SU-DHL-6 (cell line): ENCODE data around the gene TSHZ3.

Source experiments
- H2AFZ ChIP-seq: fragments of 200-600 bp; sonication (generic); 2 replicates; pipeline ENCODE4 v1.6.1; 2014; ENCODE audit warnings: low read depth, mild to moderate bottlenecking, moderate library complexity, mixed read lengths, antibody characterized with exemption, low read length; ENCODE audit not compliant: severe bottlenecking
- H3F3A ChIP-seq: fragments of 200-600 bp; shearing (Covaris generic); 2 replicates; pipeline ENCODE4 v1.6.0; 2016; ENCODE audit warnings: antibody characterized with exemption, mild to moderate bottlenecking; ENCODE audit not compliant: insufficient read depth
- H3K27ac ChIP-seq: fragments of 200-600 bp; sonication (generic); 2 replicates; pipeline ENCODE4 v1.5.1; 2016; ENCODE audit warnings: low read depth, mild to moderate bottlenecking, low read length, moderate library complexity, mixed read lengths
- H3K27me3 ChIP-seq: fragments of 200-600 bp; sonication (generic), shearing (Covaris generic); 2 replicates; pipeline ENCODE4 v1.6.0; 2014; ENCODE audit warnings: mild to moderate bottlenecking, low read length
- H3K36me3 ChIP-seq: fragments of 200-600 bp; sonication (generic); 2 replicates; pipeline ENCODE4 v1.6.1; 2014; ENCODE audit warnings: mild to moderate bottlenecking, low read length, mixed read lengths
- H3K4me2 ChIP-seq: fragments of 300-600, 200-600 bp; shearing (Covaris generic), sonication (generic); 2 replicates; pipeline ENCODE4 v1.6.0; 2014; ENCODE audit warnings: low read length, low read depth, mild to moderate bottlenecking; ENCODE audit not compliant: poor library complexity, severe bottlenecking
- H3K4me3 ChIP-seq: fragments of 200-600 bp; sonication (generic); 2 replicates; pipeline ENCODE4 v1.5.1; 2014; ENCODE audit warnings: antibody characterized with exemption, low read length, mild to moderate bottlenecking, mixed read lengths; ENCODE audit not compliant: insufficient read depth, poor library complexity, severe bottlenecking
- H3K79me2 ChIP-seq: fragments of 200-600 bp; sonication (generic); 2 replicates; pipeline ENCODE4 v1.6.1; 2014; ENCODE audit warnings: mild to moderate bottlenecking, low read length, moderate library complexity; ENCODE audit not compliant: insufficient read depth
- H3K9ac ChIP-seq: fragments of 200-600 bp; sonication (generic); 2 replicates; pipeline ENCODE4 v1.7.0; 2014; ENCODE audit warnings: mild to moderate bottlenecking, low read length
- H3K9me2 ChIP-seq: fragments of 200-600 bp; sonication (generic); replicated peaks from 2 replicates; pipeline ENCODE4 v1.6.1; 2014; ENCODE audit warnings: low read length; ENCODE audit not compliant: insufficient read depth
- H3K9me3 ChIP-seq: fragments of 200-600 bp; sonication (generic); 2 replicates; pipeline ENCODE4 v1.6.1; 2014; ENCODE audit warnings: low read length, mixed read lengths; ENCODE audit not compliant: insufficient read depth
- H4K20me1 ChIP-seq: fragments of 200-600 bp; sonication (generic); 2 replicates; pipeline ENCODE4 v1.6.1; 2014; ENCODE audit warnings: low read depth, mild to moderate bottlenecking, antibody characterized with exemption, low read length, moderate library complexity, mixed read lengths
- CTCF ChIP-seq: fragments of 200-600 bp; sonication (generic); IDR thresholded peaks from one replicate; pipeline ENCODE4 v1.5.1; 2017; ENCODE audit warnings: antibody characterized with exemption, mild to moderate bottlenecking, low read length, moderate library complexity; ENCODE audit not compliant: insufficient read depth, poor library complexity, severe bottlenecking
- EZH2phosphoT487 ChIP-seq: fragments of 200-600 bp; sonication (generic), shearing (Covaris generic); conservative IDR thresholded peaks from 2 replicates; pipeline ENCODE4 v1.6.1; 2018; ENCODE audit warnings: mild to moderate bottlenecking, antibody characterized with exemption, low read length, moderate library complexity, mixed read lengths

The TSHZ3 gene

GRCh38 chr19:31361728-31362127 is 12.5 kb upstream of the TSHZ3 start:
- H2AFZ ChIP-seq = no peak overlapping the region
- H3K9me2 ChIP-seq = no peaks in the 10 kb centered on the region
- H3K36me3 ChIP-seq = no peaks in the 10 kb centered on the region
- H3K9ac ChIP-seq = no peak overlapping the region
- H3K4me2 ChIP-seq = no peak overlapping the region
- no peaks in the 10 kb centered on the region for H4K20me1 ChIP-seq
- TF ChIP-seq CTCF (no peak), EZH2phosphoT487 (no peak)
- no peak overlapping the region for H3K4me3 ChIP-seq
- H3K27me3 ChIP-seq = no peaks in the 10 kb centered on the region
- no peaks in the 10 kb centered on the region for H3K79me2 ChIP-seq
- H3F3A ChIP-seq = no peaks in the 10 kb centered on the region
- no peak overlapping the region for H3K27ac ChIP-seq
- H3K9me3 ChIP-seq = no peaks in the 10 kb centered on the region

GRCh38 chr19:31357315-31357673 is 8.1 kb upstream of the TSHZ3 start:
- no peak overlapping the region for H2AFZ ChIP-seq
- H3K36me3 ChIP-seq = no peaks in the 10 kb centered on the region
- no peaks in the 10 kb centered on the region for H3F3A ChIP-seq
- H3K4me3 ChIP-seq = no peak overlapping the region
- no peaks in the 10 kb centered on the region for H3K79me2 ChIP-seq
- TF ChIP-seq CTCF (no peak), EZH2phosphoT487 (no peak)
- H3K9me2 ChIP-seq = no peaks in the 10 kb centered on the region
- no peak overlapping the region for H3K4me2 ChIP-seq
- no peak overlapping the region for H3K9ac ChIP-seq
- no peaks in the 10 kb centered on the region for H4K20me1 ChIP-seq
- H3K27me3 ChIP-seq = no peaks in the 10 kb centered on the region
- no peaks in the 10 kb centered on the region for H3K9me3 ChIP-seq
- no peak overlapping the region for H3K27ac ChIP-seq

- TF ChIP-seq CTCF = no peak
- TF ChIP-seq EZH2phosphoT487 = no peak
- no peak overlapping the region for H3K9ac ChIP-seq
Measured at GRCh38 chr19:31356587-31357314, 7.5 kb upstream of the TSHZ3 start.

More at GRCh38 chr19:31356587-31357314, 7.5 kb upstream of the TSHZ3 start:
- Histone ChIP-seq H3F3A (no peaks in the 10 kb centered on the region), H4K20me1 (no peaks in the 10 kb centered on the region), H3K27me3 (no peaks in the 10 kb centered on the region), H3K4me3 (no peak overlapping the region), H3K9me3 (no peaks in the 10 kb centered on the region), H3K36me3 (no peaks in the 10 kb centered on the region), H3K9me2 (no peaks in the 10 kb centered on the region), H3K4me2 (no peak overlapping the region), H2AFZ (no peak overlapping the region), H3K27ac (no peak overlapping the region), H3K79me2 (no peaks in the 10 kb centered on the region)
